ENCODE data around the gene SERPINA3. TPM values are rescaled to one million over a fixed set of nuclear protein-coding genes. Genes with fewer than 3 reads are reported as not detected.

The SERPINA3 gene
- total RNA-seq, 2 experiments from 2014 or later = not detected

DNA sequence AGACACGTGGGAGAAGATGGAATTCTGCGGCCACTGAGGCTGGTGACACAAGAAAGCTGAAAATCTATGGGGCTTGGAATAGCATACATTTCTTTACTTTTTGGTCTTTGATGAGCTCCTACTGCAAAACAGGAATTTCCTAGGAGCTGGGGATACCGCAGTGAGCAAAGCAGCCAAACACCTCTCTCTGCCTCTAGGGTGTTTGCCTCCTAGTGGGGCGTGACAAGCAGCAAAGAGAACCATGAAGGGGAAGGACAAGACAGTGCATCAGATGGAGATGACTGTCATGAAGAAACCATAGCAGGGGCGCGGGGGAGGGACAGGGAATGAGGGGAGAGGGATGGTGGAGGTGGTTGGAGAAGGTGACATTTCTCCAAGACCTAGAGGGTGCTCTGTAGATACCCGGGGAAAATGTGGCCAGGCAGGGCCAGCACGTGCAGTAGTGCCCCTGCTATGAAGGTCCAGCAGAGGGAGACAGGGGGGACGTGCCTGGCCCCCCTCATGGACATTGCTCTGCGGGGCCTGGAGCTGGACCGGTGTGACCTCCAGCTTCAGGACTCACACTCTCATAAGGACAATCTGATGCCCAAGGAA lies 58.6 kb downstream of the SERPINA3 start:
- ChIA-PET CTCF (no interaction called here), POLR2A (no interaction called here)
- Mint-ChIP-seq H3K4me3 (no peak overlapping the region), H3K36me3 (ENCODE audit: low read depth) (no peaks in the 10 kb centered on the region), H3K4me1 (ENCODE audit: low read depth) (no peaks in the 10 kb centered on the region), H3K27me3 (peaks cover 7% of the 10 kb centered on the region), H3K27ac (no peak overlapping the region), H3K9me3 (no peaks in the 10 kb centered on the region)
- intact Hi-C loops (cut with micrococcal nuclease) = no loop called here
- DNase-seq (no peak), ATAC-seq (no peak)
- TF ChIP-seq, protein P1, sequence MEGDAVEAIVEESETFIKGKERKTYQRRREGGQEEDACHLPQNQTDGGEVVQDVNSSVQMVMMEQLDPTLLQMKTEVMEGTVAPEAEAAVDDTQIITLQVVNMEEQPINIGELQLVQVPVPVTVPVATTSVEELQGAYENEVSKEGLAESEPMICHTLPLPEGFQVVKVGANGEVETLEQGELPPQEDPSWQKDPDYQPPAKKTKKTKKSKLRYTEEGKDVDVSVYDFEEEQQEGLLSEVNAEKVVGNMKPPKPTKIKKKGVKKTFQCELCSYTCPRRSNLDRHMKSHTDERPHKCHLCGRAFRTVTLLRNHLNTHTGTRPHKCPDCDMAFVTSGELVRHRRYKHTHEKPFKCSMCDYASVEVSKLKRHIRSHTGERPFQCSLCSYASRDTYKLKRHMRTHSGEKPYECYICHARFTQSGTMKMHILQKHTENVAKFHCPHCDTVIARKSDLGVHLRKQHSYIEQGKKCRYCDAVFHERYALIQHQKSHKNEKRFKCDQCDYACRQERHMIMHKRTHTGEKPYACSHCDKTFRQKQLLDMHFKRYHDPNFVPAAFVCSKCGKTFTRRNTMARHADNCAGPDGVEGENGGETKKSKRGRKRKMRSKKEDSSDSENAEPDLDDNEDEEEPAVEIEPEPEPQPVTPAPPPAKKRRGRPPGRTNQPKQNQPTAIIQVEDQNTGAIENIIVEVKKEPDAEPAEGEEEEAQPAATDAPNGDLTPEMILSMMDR (IDR thresholded peaks at IDR 0.05) = no peak

DNA sequence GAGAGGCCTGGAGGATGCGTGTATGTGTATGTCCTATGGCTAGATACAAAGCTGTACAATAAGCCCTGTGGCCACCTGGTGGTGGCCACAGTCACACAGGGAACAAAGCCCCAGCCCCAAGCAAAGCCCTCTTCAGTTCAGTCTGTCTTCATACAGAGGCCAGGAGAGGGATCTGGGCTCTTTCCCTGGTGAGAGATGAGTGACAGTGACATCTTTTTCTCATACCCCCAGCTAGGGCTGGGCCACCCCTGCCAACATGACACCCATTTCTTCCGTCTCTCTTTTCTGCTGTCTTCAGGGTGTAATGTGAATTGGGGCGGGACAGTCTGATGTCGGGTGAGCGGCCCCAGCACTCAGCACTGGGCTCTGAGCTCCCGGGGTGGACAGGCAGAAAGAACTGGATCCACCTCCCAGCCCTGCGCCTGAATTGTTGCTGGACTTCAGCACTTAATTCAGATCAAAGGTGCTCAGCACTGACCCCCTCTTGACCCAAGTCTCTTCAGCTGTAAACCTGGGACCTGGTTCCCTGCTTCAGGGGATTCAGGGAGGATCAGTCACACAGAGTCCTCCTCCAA lies 59.8 kb downstream of the SERPINA3 start:
- H3K4me1 Mint-ChIP-seq (ENCODE audit: low read depth) = no peaks in the 10 kb centered on the region
- no peak overlapping the region for H3K4me3 Mint-ChIP-seq
- ATAC-seq = no peak
- no peaks in the 10 kb centered on the region for H3K9me3 Mint-ChIP-seq
- no peaks in the 10 kb centered on the region for H3K36me3 Mint-ChIP-seq (ENCODE audit: low read depth)
- intact Hi-C loops (cut with micrococcal nuclease) = no loop called here
- ChIA-PET POLR2A (interaction anchor here (0.6 kb wide), 1 partner anchor 283 kb away, joined by 3 read pairs; no protein-coding TSS in a partner anchor), CTCF (no interaction called here)
- H3K27me3 Mint-ChIP-seq = peaks cover 10% of the 10 kb centered on the region
- TF ChIP-seq, protein P1 (IDR thresholded peaks at IDR 0.05) = no peak
- no peak for DNase-seq
- H3K27ac Mint-ChIP-seq = no peak overlapping the region

DNA sequence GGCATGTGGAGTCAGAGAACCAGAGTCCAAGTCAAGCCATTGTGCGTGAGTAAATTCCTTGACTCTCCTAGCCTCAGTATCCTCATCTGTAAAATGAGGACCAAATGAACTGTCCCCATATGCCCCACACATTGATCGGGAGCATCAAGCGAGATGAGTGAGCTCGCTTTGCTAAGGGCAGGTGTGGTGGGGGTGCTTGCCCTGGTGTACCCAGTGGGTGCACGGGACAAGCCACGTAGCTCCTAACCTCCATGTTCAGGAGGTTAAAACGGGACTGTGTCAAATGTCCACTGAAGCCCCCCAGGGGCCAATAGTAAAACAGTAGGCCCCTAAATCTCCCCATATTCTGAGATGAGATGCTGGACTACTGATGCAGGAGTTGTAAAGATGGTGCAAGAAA lies 60.9 kb downstream of the SERPINA3 start:
- POLR2A ChIA-PET = no interaction called here
- intact Hi-C loops (cut with micrococcal nuclease) = no loop called here
- H3K36me3 Mint-ChIP-seq (ENCODE audit: low read depth) = no peaks in the 10 kb centered on the region
- H3K27me3 Mint-ChIP-seq = peaks cover 12% of the 10 kb centered on the region
- no peaks in the 10 kb centered on the region for H3K4me1 Mint-ChIP-seq (ENCODE audit: low read depth)
- CTCF ChIA-PET = no interaction called here
- TF ChIP-seq, protein P1 (IDR thresholded peaks at IDR 0.05) = no peak
- no peak overlapping the region for H3K4me3 Mint-ChIP-seq
- ATAC-seq = no peak
- no peaks in the 10 kb centered on the region for H3K9me3 Mint-ChIP-seq
- H3K27ac Mint-ChIP-seq = no peak overlapping the region
- no peak for DNase-seq

Other genes with a start within 250 kb of the SERPINA3 start
- not detected for gene SERPINA2, start 245.7 kb upstream of the SERPINA3 start, total RNA-seq
- 1 to 10 TPM; 1.0 to 1.9 TPM for gene SERPINA1, start 223.8 kb upstream of the SERPINA3 start, total RNA-seq
- not detected for gene SERPINA11, start 159.6 kb upstream of the SERPINA3 start, total RNA-seq
- gene SERPINA9, start 136.2 kb upstream of the SERPINA3 start, total RNA-seq = not detected
- gene SERPINA12, start 102.9 kb upstream of the SERPINA3 start, total RNA-seq = not detected
- gene SERPINA4, start 50.9 kb upstream of the SERPINA3 start, total RNA-seq = not detected
- not detected for gene SERPINA5, start 31.0 kb upstream of the SERPINA3 start, total RNA-seq
- gene GSC, start 157.7 kb downstream of the SERPINA3 start, total RNA-seq = not detected